WERI-Rb-1 (cell line): ENCODE data around the gene POGLUT2.
"Not testable (repeated sequence)": the region's sequence is repeated elsewhere in the genome, so short reads cannot be mapped to it uniquely, and the experiment has no call there.

Experiments used
- DNase-seq: peaks from one replicate; pipeline ENCODE4 v3.0.0-alpha.2; 2020
- H3K27ac ChIP-seq: fragments of 250-450 bp; sonication (Bioruptor Pico); 2 replicates; pipeline ENCODE4 v1.5.1; 2020; ENCODE audit warnings: mild to moderate bottlenecking, moderate library complexity
- H3K27me3 ChIP-seq: fragments of 250-450 bp; sonication (Bioruptor Pico); 2 replicates; pipeline ENCODE4 v1.5.1; 2021; ENCODE audit warnings: mild to moderate bottlenecking, low read depth, moderate library complexity; ENCODE audit not compliant: insufficient read depth, severe bottlenecking
- H3K36me3 ChIP-seq: fragments of 250-450 bp; sonication (Bioruptor Pico); 2 replicates; pipeline ENCODE4 v1.5.1; 2020; ENCODE audit warnings: mild to moderate bottlenecking, moderate library complexity
- H3K4me3 ChIP-seq: 2 replicates; pipeline ENCODE4 v1.5.1; 2011; ENCODE audit warnings: low read depth, mild to moderate bottlenecking, control low read depth, low read length
- H3K9me3 ChIP-seq: fragments of 250-450 bp; sonication (Bioruptor Pico); 2 replicates; pipeline ENCODE4 v1.5.1; 2021; ENCODE audit warnings: mild to moderate bottlenecking, moderate library complexity; ENCODE audit not compliant: severe bottlenecking
- TF ChIP-seq, protein P1 (sequence below): IDR thresholded peaks from 2 replicates; pipeline ENCODE4 v1.5.1; 2011; ENCODE audit warnings: low read depth, mild to moderate bottlenecking, control low read depth, inconsistent platforms, low read length

POGLUT2 gene

DNA sequence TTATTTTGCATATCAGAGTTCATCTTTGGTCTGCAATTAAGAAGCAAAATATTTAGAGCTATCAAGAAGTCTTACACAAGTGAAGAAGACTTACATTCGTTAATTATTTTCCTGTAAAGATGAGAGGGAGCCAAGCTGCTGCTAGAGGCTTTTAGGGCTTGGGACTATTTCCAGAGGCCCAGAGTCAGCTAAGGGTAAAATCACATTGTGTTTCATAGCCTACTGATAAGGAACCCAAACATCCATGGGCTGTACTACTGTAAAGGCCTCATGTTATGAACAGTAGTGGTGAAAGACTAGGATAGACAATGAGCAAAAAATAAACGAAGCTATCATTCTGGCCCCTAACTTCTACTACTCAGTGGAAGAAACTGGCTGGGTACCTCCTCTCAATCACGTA is 14.3 kb downstream of the POGLUT2 start:
- DNase-seq: no peak
- TF ChIP-seq, protein P1, sequence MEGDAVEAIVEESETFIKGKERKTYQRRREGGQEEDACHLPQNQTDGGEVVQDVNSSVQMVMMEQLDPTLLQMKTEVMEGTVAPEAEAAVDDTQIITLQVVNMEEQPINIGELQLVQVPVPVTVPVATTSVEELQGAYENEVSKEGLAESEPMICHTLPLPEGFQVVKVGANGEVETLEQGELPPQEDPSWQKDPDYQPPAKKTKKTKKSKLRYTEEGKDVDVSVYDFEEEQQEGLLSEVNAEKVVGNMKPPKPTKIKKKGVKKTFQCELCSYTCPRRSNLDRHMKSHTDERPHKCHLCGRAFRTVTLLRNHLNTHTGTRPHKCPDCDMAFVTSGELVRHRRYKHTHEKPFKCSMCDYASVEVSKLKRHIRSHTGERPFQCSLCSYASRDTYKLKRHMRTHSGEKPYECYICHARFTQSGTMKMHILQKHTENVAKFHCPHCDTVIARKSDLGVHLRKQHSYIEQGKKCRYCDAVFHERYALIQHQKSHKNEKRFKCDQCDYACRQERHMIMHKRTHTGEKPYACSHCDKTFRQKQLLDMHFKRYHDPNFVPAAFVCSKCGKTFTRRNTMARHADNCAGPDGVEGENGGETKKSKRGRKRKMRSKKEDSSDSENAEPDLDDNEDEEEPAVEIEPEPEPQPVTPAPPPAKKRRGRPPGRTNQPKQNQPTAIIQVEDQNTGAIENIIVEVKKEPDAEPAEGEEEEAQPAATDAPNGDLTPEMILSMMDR: no peak
- Histone ChIP-seq H3K36me3 (peaks cover 81% of the 10 kb centered on the region), H3K9me3 (peaks cover 12% of the 10 kb centered on the region), H3K27ac (peak overlapping the region; percentile 11), H3K27me3 (no peaks in the 10 kb centered on the region), H3K4me3 (no peak overlapping the region)

- DNase-seq: no peak
- TF ChIP-seq, protein P1: no peak
- Histone ChIP-seq H3K27ac (peak overlapping the region; percentile 91), H3K36me3 (peaks cover 52% of the 10 kb centered on the region), H3K9me3 (peaks cover 17% of the 10 kb centered on the region), H3K4me3 (no peak overlapping the region; the same call in 1 of the 2 replicates), H3K27me3 (no peaks in the 10 kb centered on the region)
Measured at GRCh38 chr13:102781591-102781990, 17.2 kb downstream of the POGLUT2 start.

DNA sequence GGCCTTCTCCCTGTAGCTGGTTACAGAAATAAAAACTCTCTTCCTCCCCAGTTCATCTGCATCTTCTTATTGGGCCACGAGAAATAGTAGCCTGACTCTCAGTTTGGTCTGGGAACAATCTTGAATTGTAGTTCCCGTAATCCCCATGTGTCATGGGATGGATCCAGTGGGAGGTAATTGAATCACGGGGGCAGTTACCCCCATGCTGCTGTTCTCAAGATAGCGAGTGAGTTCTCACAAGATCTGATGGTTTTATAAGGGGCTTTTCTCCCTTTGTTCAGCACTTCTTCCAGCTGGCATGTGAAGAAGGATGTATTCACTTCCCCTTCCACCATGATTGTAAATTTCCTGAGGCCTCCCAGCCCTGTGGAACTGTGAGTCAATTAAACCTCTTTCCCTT is 18.1 kb downstream of the POGLUT2 start:
- not testable (repeated sequence) for H3K27me3 ChIP-seq
- H3K36me3 ChIP-seq: peaks cover 43% of the 10 kb centered on the region
- H3K9me3 ChIP-seq: peaks cover 17% of the 10 kb centered on the region
- peak overlapping the region; percentile 91 for H3K27ac ChIP-seq
- DNase-seq: peak; percentile 82
- H3K4me3 ChIP-seq: peak overlapping the region; percentile 33

GRCh38 chr13:102779436-102780159 is 19.2 kb downstream of the POGLUT2 start:
- peaks cover 17% of the 10 kb centered on the region for H3K9me3 ChIP-seq

DNA sequence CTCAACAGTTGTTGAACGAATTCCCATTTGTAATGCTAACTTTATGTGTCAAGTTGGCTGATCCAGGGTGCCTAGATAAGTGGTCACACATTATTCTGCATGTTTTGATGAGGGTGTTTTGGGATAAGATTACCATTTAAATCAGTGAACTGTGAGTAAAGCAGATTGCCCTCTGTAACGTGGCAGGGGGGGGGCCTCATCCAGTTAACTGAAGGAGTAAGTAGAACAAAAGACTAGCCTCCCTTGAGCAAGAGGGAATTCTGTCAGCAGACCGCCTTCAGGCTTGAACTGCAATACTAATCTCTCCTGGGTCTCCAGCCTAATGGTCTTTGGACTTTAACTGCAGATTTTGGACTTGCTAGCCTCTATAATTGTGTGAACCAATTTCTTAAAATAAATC is 21.0 kb downstream of the POGLUT2 start:
- H3K27me3 ChIP-seq: no peaks in the 10 kb centered on the region

More at GRCh38 chr13:102779436-102780159, 19.2 kb downstream of the POGLUT2 start:
- peak overlapping the region; percentile 91 for H3K27ac ChIP-seq
- peaks cover 32% of the 10 kb centered on the region for H3K36me3 ChIP-seq
- H3K27me3 ChIP-seq: no peaks in the 10 kb centered on the region
- DNase-seq: peak; percentile 67
- TF ChIP-seq, protein P1: no peak
- H3K4me3 ChIP-seq: peak overlapping the region; percentile 6

DNA sequence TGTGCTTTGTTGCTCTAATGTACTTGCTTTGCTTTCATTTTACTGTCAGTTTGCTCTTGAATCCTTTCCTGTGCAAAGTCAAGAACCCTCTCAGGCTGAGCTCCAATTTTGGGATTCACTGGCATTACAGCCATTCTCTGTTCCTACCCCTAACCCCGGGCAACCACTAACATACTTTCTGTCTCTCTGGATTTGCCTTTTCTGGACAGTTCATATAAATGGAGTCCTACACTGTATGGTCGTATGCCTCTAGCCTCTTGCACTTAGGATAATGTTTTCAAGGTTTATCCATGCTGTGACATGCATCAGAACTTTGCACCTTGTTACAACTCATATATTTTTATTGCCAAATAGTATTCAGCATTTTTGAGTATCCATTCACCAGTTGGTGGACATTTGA is 22.5 kb downstream of the POGLUT2 start:
- TF ChIP-seq, protein P1: no peak
- DNase-seq: no peak
- Histone ChIP-seq H3K27ac (no peak overlapping the region), H3K36me3 (peaks cover 3% of the 10 kb centered on the region), H3K27me3 (no peaks in the 10 kb centered on the region), H3K9me3 (peaks cover 7% of the 10 kb centered on the region), H3K4me3 (no peak overlapping the region)

More for the DNA sequence above, 21.0 kb downstream of the POGLUT2 start:
- Histone ChIP-seq H3K4me3 (no peak overlapping the region), H3K36me3 (peaks cover 17% of the 10 kb centered on the region), H3K27ac (peak overlapping the region; percentile 91), H3K9me3 (peaks cover 18% of the 10 kb centered on the region)
- peak; percentile 58 for DNase-seq
- TF ChIP-seq, protein P1: no peak
